Measurements from ENCODE around the gene TMEM168.
"Not testable (repeated sequence)": the region's sequence is repeated elsewhere in the genome, so short reads cannot be mapped to it uniquely, and the experiment has no call there.

Gene TMEM168, protein sequence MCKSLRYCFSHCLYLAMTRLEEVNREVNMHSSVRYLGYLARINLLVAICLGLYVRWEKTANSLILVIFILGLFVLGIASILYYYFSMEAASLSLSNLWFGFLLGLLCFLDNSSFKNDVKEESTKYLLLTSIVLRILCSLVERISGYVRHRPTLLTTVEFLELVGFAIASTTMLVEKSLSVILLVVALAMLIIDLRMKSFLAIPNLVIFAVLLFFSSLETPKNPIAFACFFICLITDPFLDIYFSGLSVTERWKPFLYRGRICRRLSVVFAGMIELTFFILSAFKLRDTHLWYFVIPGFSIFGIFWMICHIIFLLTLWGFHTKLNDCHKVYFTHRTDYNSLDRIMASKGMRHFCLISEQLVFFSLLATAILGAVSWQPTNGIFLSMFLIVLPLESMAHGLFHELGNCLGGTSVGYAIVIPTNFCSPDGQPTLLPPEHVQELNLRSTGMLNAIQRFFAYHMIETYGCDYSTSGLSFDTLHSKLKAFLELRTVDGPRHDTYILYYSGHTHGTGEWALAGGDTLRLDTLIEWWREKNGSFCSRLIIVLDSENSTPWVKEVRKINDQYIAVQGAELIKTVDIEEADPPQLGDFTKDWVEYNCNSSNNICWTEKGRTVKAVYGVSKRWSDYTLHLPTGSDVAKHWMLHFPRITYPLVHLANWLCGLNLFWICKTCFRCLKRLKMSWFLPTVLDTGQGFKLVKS

GRCh38 chr7:112789817-112790585 lies at the start of gene TMEM168:
TMEM168 (minus strand) TSS chr7:112790393; CDS start chr7:112784825, 5,568 bp downstream.
- DNase-seq = peak in 54 of 56 donors; percentile 4 to 86 (median 70)

DNA sequence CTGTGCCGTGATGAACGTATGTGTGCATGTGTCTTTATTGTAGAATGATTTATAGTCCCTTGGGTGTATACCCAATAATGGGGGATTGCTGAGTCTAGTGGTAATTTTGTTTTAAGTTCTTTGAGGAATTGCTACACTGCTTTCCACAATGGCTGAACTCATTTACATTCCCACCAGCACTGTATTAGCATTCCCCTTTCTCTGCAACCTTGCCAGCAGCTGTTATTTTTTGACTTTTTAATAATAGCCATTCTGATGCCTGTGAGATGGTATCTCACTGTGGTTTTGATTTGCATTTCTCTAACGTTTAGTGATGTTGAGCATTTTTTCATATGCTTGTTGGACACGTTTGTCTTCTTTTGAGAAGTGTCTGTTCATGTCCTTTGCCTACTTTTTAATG lies 45.7 kb upstream of the TMEM168 start:
- not testable (repeated sequence) for DNase-seq

- DNase-seq = no peak
Observed at GRCh38 chr7:112833082-112833481, 42.9 kb upstream of the TMEM168 start.

DNA sequence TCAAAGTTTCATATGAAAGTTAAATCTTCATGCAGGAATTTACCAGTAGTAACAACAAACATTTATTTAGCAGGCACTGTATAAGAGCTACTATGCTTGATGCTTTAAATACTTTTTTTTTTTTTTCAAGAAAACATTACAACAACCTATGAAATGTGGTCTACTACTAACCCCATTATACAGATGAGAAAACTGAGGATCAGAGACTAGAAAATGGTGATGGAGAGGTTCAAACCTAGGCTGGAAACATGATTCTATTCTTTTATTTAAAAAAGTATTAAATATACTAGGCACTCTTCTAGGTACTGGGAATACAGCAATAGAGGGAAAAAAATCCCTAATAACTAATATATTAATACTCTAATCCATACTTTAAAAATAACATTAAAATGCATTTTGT lies 40.6 kb upstream of the TMEM168 start:
- DNase-seq = no peak

- no peak for DNase-seq
Observed at GRCh38 chr7:112828696-112829095, 38.5 kb upstream of the TMEM168 start.

DNA sequence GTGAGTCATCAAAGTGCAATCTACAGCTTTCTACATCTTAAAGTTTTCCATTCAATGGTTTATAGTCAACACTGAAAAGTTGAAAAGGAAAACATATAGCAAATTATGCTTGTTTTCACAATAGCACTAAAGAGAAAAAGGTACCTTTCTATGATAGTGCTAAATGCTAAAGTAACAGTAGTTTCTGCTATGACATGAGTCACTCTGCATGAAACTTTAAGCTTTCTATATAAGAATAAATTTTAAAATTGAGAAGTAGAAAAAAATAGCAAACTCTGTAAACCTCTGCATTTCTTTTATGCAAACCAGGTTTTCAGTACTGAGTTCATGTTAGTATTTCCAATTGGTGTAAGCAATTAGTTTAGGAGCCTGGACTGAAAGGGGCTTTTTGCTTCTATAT lies 31.2 kb upstream of the TMEM168 start:
- DNase-seq = no peak

- DNase-seq = no peak
Observed at GRCh38 chr7:112819536-112819935, 29.3 kb upstream of the TMEM168 start.

DNA sequence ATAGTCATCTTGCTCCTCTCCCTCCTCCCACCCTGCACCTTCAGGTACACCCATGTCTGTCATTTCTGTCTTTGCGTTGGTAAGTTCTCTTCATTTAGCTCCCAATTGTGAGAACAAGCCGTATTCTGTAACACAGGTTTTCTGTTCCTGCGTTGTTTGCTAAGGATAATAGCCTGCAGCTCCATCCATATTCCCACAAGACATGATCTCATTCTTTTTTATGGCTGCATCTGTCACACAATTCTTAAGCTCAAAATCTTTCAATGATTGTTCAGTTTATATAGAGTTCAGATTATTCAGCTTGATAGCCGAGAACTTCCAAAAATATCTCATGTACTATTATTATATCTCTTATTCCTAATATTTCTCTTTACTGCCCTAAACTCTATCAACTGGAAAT lies 16.0 kb upstream of the TMEM168 start:
- DNase-seq = no peak

DNA sequence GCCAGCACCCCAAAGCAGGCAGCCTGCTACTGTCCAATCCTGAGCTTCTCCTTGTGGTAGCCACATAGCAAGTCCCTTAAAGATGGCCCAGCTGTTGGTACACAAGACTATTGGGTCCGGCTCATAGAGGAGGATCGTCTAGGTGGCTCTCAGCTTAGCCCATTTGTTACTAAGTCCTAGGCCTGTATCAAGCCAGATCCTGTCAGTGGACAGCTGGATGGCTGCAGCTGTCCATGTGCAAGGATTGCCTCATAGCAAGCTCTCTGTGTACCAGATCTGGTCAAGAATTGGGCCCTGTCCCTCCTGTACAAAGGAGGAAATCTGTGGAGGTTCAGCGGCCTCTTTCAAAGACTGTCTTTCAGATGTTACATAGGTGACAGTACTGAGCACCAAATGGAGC lies 12.2 kb upstream of the TMEM168 start:
- no peak for DNase-seq

DNA sequence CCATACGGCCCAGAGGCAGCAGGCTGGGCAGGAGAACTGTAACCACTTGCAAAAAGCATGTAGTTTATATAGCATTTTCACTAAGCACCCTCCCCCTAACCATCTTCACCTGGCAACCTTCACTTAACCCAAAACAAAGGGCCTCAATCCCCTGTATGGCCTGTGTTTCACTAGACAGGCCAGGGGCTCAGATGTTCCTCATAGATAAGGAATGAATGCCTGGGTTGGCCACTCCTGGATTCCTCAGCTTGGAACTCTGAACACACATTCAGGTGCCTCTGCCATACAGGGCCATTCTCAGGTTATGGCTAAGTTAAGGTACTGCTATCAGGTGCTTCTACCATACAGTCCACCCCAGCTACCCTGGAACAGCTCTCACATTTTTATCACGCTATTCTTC lies 10.3 kb upstream of the TMEM168 start:
- no peak for DNase-seq

DNA sequence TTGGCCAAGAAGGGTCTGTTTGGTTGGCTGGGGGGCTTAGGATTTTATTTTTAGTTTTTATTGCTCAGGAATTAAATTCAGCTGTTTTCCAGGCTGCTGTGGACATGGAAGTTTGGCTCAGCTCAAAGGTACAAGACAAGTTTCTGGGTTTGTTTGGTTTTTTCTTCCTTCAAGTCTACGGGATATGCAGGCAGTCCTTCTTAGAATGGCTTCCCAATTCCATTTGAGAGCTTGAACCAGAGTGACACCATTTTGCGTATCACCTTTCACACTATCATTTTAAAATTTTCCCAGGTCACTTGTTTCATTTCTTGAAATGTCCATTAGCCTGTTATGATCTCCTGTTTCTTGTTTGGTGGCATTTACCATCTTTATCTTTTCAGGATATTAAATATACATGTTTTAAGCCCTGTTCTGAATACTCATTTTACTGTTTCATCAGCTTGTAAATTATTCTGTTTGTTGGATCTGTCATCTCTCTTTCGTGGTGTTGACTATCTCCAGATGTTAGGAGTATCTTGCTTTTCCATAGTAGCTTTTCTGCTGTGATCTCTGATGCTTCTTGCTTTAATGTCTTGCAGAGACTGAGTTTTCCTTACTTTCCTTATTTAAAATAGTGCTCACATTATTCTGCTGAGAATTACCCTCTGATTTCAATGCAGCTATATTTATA lies 9.4 kb upstream of the TMEM168 start:
- no peak for DNase-seq

- no peak for DNase-seq
Observed at GRCh38 chr7:112798274-112799159, 8.3 kb upstream of the TMEM168 start.

DNA sequence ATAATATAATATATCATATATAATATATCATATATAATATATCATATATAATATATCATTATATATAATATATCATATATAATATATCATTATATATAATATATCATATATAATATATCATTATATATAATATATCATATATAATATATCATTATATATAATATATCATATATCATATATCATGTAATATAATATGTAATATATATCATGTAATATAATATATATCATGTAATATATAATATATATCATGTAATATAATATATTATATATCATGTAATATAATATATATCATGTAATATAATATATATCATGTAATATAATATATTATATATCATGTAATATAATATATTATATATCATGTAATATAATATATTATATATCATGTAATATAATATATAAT lies 6.4 kb upstream of the TMEM168 start:
- DNase-seq = not testable (repeated sequence)

DNA sequence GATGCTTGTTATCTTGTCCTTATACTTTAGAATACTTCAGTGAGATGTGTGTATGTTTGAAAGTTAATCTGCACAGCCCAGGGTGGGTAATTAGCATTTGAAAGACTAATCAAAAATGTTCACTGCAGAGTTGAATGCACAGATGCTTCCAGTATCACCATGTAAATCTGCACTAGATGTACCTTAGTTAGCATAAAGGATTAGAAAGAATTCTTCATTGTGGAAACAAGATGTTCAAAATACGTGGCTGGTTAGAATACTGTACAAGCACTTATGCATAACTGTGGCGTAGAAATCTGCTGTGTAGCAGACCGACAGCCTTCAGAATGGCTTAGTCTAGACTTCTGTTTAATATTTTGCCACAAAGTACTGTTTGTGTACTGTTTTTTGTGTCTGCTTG lies 2.2 kb upstream of the TMEM168 start:
- DNase-seq = no peak

DNA sequence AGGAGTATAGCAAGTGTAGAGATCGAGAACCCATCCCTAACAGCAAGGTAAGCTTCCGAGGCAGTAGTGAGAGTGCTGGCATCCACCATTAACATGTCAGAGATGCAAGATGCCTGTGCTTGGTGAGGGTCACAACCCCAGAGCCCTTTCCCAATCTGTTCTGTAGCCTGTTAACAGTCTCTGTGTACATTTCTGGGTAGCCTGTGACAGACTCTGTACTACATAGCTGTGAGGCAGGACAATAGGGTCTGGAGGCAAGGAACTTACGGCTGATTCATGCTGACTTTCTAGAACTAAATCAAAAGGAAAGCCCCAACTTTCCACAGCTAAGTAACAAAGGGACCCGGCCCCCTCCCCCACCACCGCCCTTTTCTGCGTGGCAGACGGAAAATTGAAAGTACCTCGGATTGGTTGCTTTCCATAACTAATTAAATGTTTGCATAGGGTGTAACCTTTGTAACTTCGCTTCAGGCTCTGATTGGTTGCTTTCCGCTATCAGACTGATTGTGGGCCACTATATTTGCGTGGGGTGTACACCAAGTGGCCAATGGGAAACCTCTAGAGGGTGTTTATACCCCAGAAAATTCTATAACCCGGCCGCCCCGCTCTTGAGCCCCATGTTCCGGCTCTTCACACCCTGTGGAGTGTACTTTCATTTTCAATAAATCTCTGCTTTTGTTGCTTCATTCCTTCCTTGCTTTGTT lies 1.4 kb upstream of the TMEM168 start:
- no peak for DNase-seq

- peak in 1 of 56 donors; percentile 51 for DNase-seq
Observed at GRCh38 chr7:112790586-112791003, 402 bp upstream of the TMEM168 start.

GRCh38 chr7:112789453-112789816 lies 758 bp downstream of the TMEM168 start:
- DNase-seq = no peak

- DNase-seq = no peak
Observed at GRCh38 chr7:112788778-112789343, 1.3 kb downstream of the TMEM168 start.

DNA sequence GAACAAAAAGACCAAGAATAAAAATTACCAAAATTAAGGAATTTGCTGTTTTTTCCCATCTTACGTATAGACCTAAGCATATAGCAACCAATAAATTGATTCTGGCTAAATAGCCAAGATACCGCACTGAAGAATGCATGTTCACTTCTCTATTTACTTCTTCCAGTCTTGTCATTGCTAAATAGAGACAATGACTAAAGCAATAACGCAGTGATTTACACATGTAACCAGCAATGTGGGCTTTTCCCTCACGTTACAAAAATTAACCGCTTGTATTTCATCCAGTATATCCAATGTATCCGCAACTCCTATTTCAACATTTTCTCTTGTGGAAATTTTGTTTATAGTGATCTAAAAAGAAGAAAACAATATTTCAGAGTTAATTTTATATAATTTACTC lies 5.6 kb downstream of the TMEM168 start:
- no peak for DNase-seq
